Measurements from ENCODE around the gene DCTD. TPM values are rescaled to one million over a fixed set of nuclear protein-coding genes. Genes with fewer than 3 reads are reported as not detected.

DCTD gene
- total RNA-seq (10 to 100 TPM; 35.3 to 54.0 (median 47.0) TPM), polyA plus RNA-seq (10 to 100 TPM; 30.5 to 63.4 (median 56.9) TPM)
- long read RNA-seq, donor 1, transcript DCTD-201 (6 exons, 1,931 nt): major isoform, 32 of 43 reads
- long read RNA-seq, donor 1, partial matches to known transcripts: 0 of 43 reads
- long read RNA-seq, donor 1, other reads (novel, unspliced or antisense): 5 of 43 reads
- long read RNA-seq, donor 2, transcript DCTD-201 (6 exons, 1,931 nt): major isoform, 45 of 81 reads
- long read RNA-seq, donor 2, transcript DCTD-202 (6 exons, 1,972 nt): minor isoform, 6 of 81 reads
- long read RNA-seq, donor 2, transcript DCTD-213 (7 exons, 794 nt): minor isoform, 14 of 81 reads
- long read RNA-seq, donor 2, partial matches to known transcripts: 2 of 81 reads
- long read RNA-seq, donor 2, other reads (novel, unspliced or antisense): 11 of 81 reads

GRCh38 chr4:182917182-182918043 lies at the start of gene DCTD:
TSS of gene DCTD (minus strand) at chr4:182917386. CDS start at chr4:182915568, 1,818 bp downstream.
- WGBS, 3 donors: 0% methylated on average over 56 to 105 of the region's 106 CpGs
- no peaks in the 10 kb centered on the region for H3K27me3 ChIP-seq (ENCODE audit: insufficient read depth in 3 of 3, low read length in 2 of 3)
- no peaks in the 10 kb centered on the region for H3K9me3 ChIP-seq
- H3K4me3 ChIP-seq: peak within 1 kb of the TSS; percentile 92
- intact Hi-C loops (cut with DNase I): no loop called here
- peaks cover 3 to 29% of the 10 kb centered on the region in 2 donors for H3K36me3 ChIP-seq (ENCODE audit: insufficient read depth in 1 of 2, low read depth in 1 of 2)
- peak; percentile 84 to 89 for DNase-seq
- H3K27ac ChIP-seq: peak within 1 kb of the TSS; percentile 97
- peak; percentile 37 for TF ChIP-seq CTCF (IDR thresholded peaks at IDR 0.05)
- peaks cover 6% of the 10 kb centered on the region for H3K4me1 ChIP-seq
- peak; percentile 87 to 88 (median 88) for ATAC-seq

GRCh38 chr4:182960746-182961145 lies 43.6 kb upstream of the DCTD start:
- no peak for TF ChIP-seq CTCF (IDR thresholded peaks at IDR 0.05)
- no peaks in the 10 kb centered on the region for H3K27me3 ChIP-seq (ENCODE audit: insufficient read depth in 3 of 3, low read length in 2 of 3)
- no peaks in the 10 kb centered on the region for H3K36me3 ChIP-seq (ENCODE audit: insufficient read depth in 1 of 2, low read depth in 1 of 2)
- WGBS, 3 donors: 91 to 95% (median 95%) methylated on average over 1 of the region's 1 CpG
- DNase-seq (no peak), ATAC-seq (no peak)
- H3K4me3 ChIP-seq: no peak overlapping the region
- H3K9me3 ChIP-seq: no peaks in the 10 kb centered on the region
- intact Hi-C loops (cut with DNase I): no loop called here
- H3K4me1 ChIP-seq: no peaks in the 10 kb centered on the region
- no peak overlapping the region for H3K27ac ChIP-seq

- Histone ChIP-seq H3K9me3 (no peaks in the 10 kb centered on the region), H3K36me3 (ENCODE audit: insufficient read depth in 1 of 2, low read depth in 1 of 2) (no peaks in the 10 kb centered on the region), H3K27ac (no peak overlapping the region), H3K27me3 (ENCODE audit: insufficient read depth in 3 of 3, low read length in 2 of 3) (no peaks in the 10 kb centered on the region), H3K4me1 (no peaks in the 10 kb centered on the region), H3K4me3 (no peak overlapping the region)
- no peak for ATAC-seq
- intact Hi-C loops (cut with DNase I): no loop called here
- no peak for TF ChIP-seq CTCF (IDR thresholded peaks at IDR 0.05)
- WGBS, 3 donors: 90 to 94% (median 93%) methylated on average over 9 of the region's 9 CpGs
- DNase-seq: no peak
Measured at GRCh38 chr4:182960228-182960627, 43.0 kb upstream of the DCTD start.

- DNase-seq: no peak
- ATAC-seq: peak in 1 of 4 donors; percentile 44
- intact Hi-C loops (cut with DNase I): no loop called here
- no peak for TF ChIP-seq CTCF (IDR thresholded peaks at IDR 0.05)
- H3K36me3 ChIP-seq (ENCODE audit: insufficient read depth in 1 of 2, low read depth in 1 of 2): no peaks in the 10 kb centered on the region
- H3K27me3 ChIP-seq (ENCODE audit: insufficient read depth in 3 of 3, low read length in 2 of 3): no peaks in the 10 kb centered on the region
- 64 to 69% (median 65%) methylated on average over 2 of the region's 2 CpGs for WGBS, 3 donors
- no peak overlapping the region for H3K4me3 ChIP-seq
- H3K4me1 ChIP-seq: no peaks in the 10 kb centered on the region
- H3K9me3 ChIP-seq: no peaks in the 10 kb centered on the region
- no peak overlapping the region for H3K27ac ChIP-seq
Measured at GRCh38 chr4:182955411-182955810, 38.2 kb upstream of the DCTD start.

Data from psoas muscle (tissue), 8 donors.